ENCODE measurements around the gene RACK1.
"Not testable (repeated sequence)": the region's sequence is repeated elsewhere in the genome, so short reads cannot be mapped to it uniquely, and the experiment has no call there.

The RACK1 gene

DNA sequence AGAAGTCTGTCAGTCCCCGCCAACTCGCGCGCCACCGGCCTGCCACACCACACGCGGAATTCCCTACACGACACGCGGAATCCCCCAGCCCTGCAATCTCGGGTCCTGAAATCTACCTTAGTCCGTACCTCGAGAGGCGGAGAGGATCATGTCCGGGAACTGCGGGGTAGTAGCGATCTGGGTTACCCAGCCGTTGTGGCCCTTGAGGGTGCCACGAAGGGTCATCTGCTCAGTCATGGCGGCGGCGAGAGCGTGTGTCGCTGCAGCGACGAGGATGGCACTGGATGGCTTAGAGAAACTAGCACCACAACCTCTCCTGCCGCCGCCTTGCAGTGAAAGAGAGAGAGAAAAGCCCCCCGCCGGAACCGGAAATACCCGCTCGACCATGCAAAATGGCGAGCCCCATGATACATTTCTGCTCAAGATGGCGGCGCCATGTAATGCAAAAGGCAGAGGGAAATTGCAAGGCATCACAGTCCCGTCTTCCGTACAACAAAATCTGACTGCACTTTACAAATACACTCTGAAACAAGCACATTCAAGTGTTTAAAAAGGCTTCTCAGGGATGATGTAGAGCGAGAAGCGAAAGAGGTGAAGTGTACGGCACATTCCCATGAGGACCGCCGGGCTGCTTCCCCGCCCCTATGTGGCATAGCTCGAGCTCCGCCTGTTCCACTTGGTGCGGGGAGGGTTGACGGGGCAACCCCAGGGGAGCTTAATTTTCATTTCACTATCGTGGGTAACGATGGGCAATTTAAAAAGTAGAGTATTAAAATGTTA lies at the start of gene RACK1:
RACK1 (minus strand) TSS at position 343 of the 780 bp plus-strand sequence; CDS start at position 237, 106 bp downstream.
- TF ChIP-seq CTCF (conservative IDR thresholded peaks at IDR 0.05; ENCODE audit: low read length) = no peak
- peak; percentile 86 for DNase-seq (ENCODE audit: low read depth)
- peak within 1 kb of the TSS; percentile 98 for H3K4me3 ChIP-seq (ENCODE audit: low read length)

DNA sequence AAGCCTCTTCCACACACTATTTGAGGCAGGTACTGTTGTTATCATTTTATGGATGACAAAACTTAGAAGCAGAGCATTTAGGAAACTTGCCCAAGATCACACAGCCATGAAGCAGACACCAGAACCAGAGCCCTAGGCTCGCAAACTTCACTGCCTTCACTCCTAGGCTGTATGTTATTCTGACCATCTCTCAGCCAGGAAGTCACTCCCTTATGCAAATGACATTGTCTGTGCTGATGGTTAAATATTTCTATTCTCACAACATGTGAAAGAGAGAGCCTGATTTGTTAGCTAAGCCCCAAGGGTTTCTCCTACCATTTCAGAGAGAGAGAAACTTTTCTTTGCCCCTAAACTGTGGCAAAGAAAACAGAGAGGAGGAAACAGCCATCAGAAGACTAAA lies 43.6 kb upstream of the RACK1 start:
- H3K4me3 ChIP-seq (ENCODE audit: low read length); DNase-seq (ENCODE audit: low read depth): not testable (repeated sequence)

DNA sequence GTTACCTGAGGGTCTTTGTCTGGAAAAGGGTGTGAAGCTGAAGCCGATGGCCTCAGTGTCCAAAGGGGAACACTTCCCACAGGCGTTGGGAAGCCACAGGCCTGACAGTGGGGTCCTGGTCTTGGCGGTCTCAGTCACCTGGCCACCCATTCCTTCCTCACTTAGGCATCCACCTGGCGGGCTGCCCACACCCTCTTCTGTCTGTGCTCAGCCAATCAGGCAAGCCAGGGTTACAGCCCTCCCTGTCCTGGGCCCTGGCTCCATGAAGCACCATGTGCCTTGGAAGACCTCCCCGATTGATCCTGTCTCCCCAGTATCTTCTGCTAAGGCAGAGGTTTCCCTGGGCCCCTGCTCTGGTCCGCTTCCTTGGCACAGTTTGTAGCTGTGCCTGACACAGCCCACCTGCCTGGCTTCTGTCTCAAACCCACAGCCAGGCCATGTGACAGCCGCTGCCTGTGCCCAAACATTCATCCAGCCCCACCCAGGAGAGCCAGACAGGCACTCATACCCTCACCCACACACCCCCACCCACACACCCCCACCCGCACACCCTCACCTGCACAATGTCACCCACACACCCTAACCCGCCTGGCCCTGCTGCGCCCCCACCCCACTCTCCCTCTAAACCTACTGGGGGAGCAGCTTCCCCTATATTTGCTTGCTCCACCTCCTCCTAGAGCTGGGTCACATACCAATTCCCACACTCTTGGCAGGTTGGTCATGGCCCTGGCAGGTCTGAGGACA lies 42.4 kb upstream of the RACK1 start:
- not testable (repeated sequence) for DNase-seq (ENCODE audit: low read depth); H3K4me3 ChIP-seq (ENCODE audit: low read length)

- not testable (repeated sequence) for DNase-seq (ENCODE audit: low read depth); H3K4me3 ChIP-seq (ENCODE audit: low read length)
Measured at GRCh38 chr5:181283841-181284755, 40.4 kb upstream of the RACK1 start.

GRCh38 chr5:181283347-181283746 lies 39.6 kb upstream of the RACK1 start:
- no peak for TF ChIP-seq CTCF (conservative IDR thresholded peaks at IDR 0.05; ENCODE audit: low read length)
- DNase-seq (ENCODE audit: low read depth) = no peak
- no peak overlapping the region for H3K4me3 ChIP-seq (ENCODE audit: low read length)

- no peak for DNase-seq (ENCODE audit: low read depth)
- H3K4me3 ChIP-seq (ENCODE audit: low read length) = no peak overlapping the region
- no peak for TF ChIP-seq CTCF (conservative IDR thresholded peaks at IDR 0.05; ENCODE audit: low read length)
Measured at GRCh38 chr5:181282874-181283273, 39.2 kb upstream of the RACK1 start.

DNA sequence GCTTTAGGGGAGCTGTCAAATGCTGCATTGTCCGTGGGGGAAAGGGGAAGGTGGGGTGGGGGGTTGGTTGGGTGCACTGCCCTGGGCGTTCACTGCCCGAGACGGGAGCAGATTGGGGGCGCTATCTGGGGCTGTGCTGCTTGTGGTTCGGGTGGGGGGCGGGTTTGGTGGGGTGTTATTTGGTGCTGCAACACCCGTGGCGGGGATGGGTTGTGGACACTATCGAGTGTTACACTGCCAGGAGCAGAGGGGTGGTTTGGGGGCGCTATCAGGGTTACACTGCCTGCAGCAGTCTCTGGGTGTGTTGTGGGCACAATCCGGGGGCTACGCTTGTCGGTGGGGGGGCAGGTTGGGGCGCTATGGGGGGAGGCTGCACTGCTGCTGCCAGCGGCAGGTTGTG lies 38.7 kb upstream of the RACK1 start:
- not testable (repeated sequence) for DNase-seq (ENCODE audit: low read depth); H3K4me3 ChIP-seq (ENCODE audit: low read length)

GRCh38 chr5:181281984-181282316 lies 38.2 kb upstream of the RACK1 start:
- TF ChIP-seq CTCF (conservative IDR thresholded peaks at IDR 0.05; ENCODE audit: low read length) = no peak
- no peak for DNase-seq (ENCODE audit: low read depth)
- H3K4me3 ChIP-seq (ENCODE audit: low read length) = no peak overlapping the region
